SJSA1 (cell line): Measurements from ENCODE around the gene TMEM176A. TPM values are rescaled to one million over a fixed set of nuclear protein-coding genes. Genes with fewer than 3 reads are reported as not detected.

ENCODE experiments used
- DNase-seq, 2 experiments: peaks; one replicate each; pipeline ENCODE4 v3.0.0-alpha.2; 2015 to 2020; ENCODE audit warnings: low spot score in 2 of 2, low read depth in 1 of 2
- H3K27ac ChIP-seq: fragments of 250-450 bp; sonication (Bioruptor Pico); 2 replicates; pipeline ENCODE4 v1.5.1; 2020; ENCODE audit warnings: mild to moderate bottlenecking, moderate library complexity
- H3K27me3 ChIP-seq: fragments of 250-450 bp; sonication (Bioruptor Pico); replicated peaks from 2 replicates; pipeline ENCODE4 v1.5.1; 2020; ENCODE audit warnings: mild to moderate bottlenecking, moderate library complexity
- H3K36me3 ChIP-seq: fragments of 250-450 bp; sonication (Bioruptor Pico); 2 replicates; pipeline ENCODE4 v1.5.1; 2020; ENCODE audit warnings: mild to moderate bottlenecking
- H3K4me1 ChIP-seq: fragments of 250-450 bp; sonication (Bioruptor Pico); replicated peaks from 2 replicates; pipeline ENCODE4 v1.6.1; 2021; ENCODE audit warnings: mild to moderate bottlenecking
- H3K4me3 ChIP-seq: fragments of 250-450 bp; sonication (Bioruptor Pico); 2 replicates; pipeline ENCODE4 v1.5.1; 2020; ENCODE audit warnings: mild to moderate bottlenecking
- H3K9me3 ChIP-seq: fragments of 250-450 bp; sonication (Bioruptor Pico); replicated peaks from 2 replicates; pipeline ENCODE4 v1.5.1; 2020; ENCODE audit warnings: mild to moderate bottlenecking
- total RNA-seq: library from RNA; depleted of rRNA; stranded (reverse); fragments of >200 nt; shearing (Covaris generic); gene quantifications from 2 replicates; pipeline ENCODE4 v1.2.3, GENCODE V29; 2014

Gene TMEM176A
- total RNA-seq, 1 experiment from 2014 or later = not detected

DNA sequence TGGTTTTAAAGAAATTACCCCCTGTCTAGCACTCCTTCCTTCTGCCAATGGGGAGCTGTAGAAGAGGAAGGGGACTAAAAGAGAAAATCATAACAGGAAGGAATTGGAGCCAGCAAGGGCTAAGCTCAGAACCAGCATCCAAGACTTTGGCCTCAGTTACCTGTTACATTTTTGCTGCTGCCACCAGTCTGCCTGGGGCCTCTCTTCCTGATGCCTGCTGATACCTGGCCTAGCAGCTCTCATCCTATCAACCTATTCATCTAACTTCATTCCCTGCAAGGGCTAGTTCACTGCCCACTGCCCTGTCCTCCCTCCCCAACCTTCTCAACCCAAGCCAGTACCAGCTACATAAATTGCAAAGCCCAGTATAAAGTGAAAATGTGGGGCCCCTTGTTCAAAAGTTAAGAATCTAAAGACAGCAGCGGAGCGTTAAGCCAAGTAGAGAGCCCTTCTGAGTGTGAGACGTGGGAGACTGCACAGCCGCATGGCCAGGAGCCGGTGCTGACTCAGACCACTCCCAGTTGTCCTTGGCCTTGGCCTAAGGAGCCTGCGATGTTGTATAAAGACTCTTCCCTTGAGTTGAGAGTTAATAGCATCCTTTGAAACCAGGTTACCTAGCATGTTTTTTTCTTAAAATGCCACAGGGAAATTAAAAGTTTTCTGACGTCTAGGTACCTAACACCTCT is 38.5 kb downstream of the TMEM176A start:
- Histone ChIP-seq H3K9me3 (no peaks in the 10 kb centered on the region), H3K27me3 (peaks cover 13% of the 10 kb centered on the region; the same call in 1 of the 2 replicates), H3K36me3 (no peaks in the 10 kb centered on the region), H3K27ac (no peak overlapping the region), H3K4me1 (no peaks in the 10 kb centered on the region), H3K4me3 (no peak overlapping the region)
- peak in 1 of 2 experiments; percentile 3 for DNase-seq

DNA sequence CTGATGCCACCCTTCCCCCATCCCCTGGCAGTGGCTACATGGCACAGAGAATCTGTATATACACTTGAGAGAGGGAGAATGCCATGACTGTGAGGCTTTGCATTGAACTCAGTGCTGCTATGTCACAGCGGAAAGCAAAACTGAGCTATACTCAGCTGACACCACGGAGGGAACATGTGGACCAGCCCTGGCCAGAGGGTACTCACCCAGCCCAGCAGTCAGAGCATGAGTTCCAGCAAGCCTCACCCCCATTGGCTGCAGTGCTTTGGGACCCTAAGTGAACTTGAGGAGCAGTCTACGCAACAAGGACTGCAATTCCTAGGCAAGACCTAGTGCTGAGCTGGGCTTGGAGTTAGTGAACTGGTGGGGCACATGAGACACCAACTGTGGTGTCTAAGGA is 41.4 kb downstream of the TMEM176A start:
- H3K27me3 ChIP-seq = peaks cover 13% of the 10 kb centered on the region; the same call in 1 of the 2 replicates

GRCh38 chr7:150842716-150843115 is 42.1 kb downstream of the TMEM176A start:
- H3K9me3 ChIP-seq = no peaks in the 10 kb centered on the region
- peak in 1 of 2 experiments; percentile 16 for DNase-seq

More for the DNA sequence above, 41.4 kb downstream of the TMEM176A start:
- DNase-seq = peak in 1 of 2 experiments; percentile 19
- Histone ChIP-seq H3K4me3 (no peak overlapping the region), H3K36me3 (no peaks in the 10 kb centered on the region), H3K4me1 (no peaks in the 10 kb centered on the region), H3K9me3 (no peaks in the 10 kb centered on the region), H3K27ac (no peak overlapping the region)

DNA sequence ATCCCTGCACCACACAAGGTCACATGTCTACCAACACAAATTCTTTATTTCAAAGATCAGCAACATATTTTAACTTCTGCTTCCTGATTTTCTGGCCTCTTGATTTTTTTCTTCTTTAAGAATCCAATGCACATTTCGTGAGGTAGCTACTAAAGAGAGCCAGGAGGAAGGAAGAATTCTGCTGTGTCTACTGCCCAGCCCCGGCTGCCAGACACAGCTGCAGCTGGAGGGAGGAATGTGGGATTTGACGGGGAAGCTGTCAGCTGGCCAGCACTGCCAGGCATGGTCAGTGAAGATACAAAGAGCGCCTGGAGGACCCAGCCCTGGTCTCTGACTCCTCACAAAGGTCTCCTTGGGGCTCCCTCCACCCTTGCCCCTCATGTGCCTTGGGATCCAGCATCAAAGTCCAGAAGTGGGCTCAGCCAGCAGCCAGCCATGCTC is 44.9 kb downstream of the TMEM176A start:
- Histone ChIP-seq H3K4me3 (no peak overlapping the region), H3K27ac (no peak overlapping the region), H3K4me1 (no peaks in the 10 kb centered on the region), H3K36me3 (no peaks in the 10 kb centered on the region), H3K27me3 (peaks cover 13% of the 10 kb centered on the region), H3K9me3 (no peaks in the 10 kb centered on the region)
- DNase-seq = no peak

More at GRCh38 chr7:150842716-150843115, 42.1 kb downstream of the TMEM176A start:
- Histone ChIP-seq H3K27me3 (peaks cover 13% of the 10 kb centered on the region; the same call in 1 of the 2 replicates), H3K4me1 (no peaks in the 10 kb centered on the region), H3K4me3 (no peak overlapping the region), H3K27ac (no peak overlapping the region), H3K36me3 (no peaks in the 10 kb centered on the region)

- peaks cover 5% of the 10 kb centered on the region; the same call in 1 of the 2 replicates for H3K27me3 ChIP-seq
- H3K4me1 ChIP-seq = no peaks in the 10 kb centered on the region
- no peak overlapping the region for H3K4me3 ChIP-seq
- H3K27ac ChIP-seq = no peak overlapping the region
- DNase-seq = no peak
- no peaks in the 10 kb centered on the region for H3K9me3 ChIP-seq
- no peaks in the 10 kb centered on the region for H3K36me3 ChIP-seq
Measured at GRCh38 chr7:150846291-150847115, 45.9 kb downstream of the TMEM176A start.

DNA sequence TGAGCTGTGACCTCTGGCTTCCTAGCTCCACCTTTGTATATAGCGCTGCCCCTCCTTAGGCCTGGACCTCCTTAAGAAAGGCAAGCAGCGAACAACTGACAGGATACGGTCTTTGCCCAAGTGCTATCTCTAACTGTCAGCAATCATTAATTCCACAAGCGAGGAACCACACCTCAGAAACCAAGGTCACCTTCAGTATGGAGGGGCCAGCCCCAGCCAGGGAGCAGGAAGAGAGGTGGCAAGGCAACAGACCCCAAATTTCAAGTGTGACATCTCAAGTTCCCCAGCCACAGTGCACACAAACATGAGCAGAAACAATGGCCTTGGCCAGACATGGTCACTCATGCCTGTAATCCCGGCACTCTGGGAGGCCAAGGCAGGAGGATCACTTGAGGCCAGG is 47.0 kb downstream of the TMEM176A start:
- Histone ChIP-seq H3K27ac (no peak overlapping the region), H3K4me1 (no peaks in the 10 kb centered on the region), H3K4me3 (no peak overlapping the region), H3K27me3 (peaks cover 8% of the 10 kb centered on the region), H3K9me3 (no peaks in the 10 kb centered on the region), H3K36me3 (no peaks in the 10 kb centered on the region)
- DNase-seq = peak in 1 of 2 experiments; percentile 30

DNA sequence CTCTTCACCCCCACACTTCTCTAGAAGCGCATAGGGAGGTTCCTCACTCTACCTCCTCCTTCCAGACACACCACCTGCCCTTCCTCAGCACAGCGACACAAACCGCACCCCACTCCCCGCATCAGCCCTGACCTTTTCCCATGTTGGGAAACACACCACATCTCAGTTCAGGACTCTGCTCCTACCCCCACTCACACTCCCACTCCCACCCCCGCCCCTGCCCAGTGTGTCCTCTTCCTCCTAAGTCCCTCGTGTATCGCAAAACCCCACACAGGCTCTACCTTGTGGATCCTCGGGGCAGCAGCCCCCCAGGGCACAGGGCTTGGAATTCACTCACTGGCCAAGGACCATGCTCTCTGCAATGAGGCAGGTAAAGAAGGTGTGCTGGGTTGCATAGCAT is 47.5 kb downstream of the TMEM176A start:
- peak in 1 of 2 experiments; percentile 30 for DNase-seq

GRCh38 chr7:150848561-150849115 is 48.1 kb downstream of the TMEM176A start:
- Histone ChIP-seq H3K27me3 (peaks cover 14% of the 10 kb centered on the region), H3K36me3 (no peaks in the 10 kb centered on the region), H3K4me1 (no peaks in the 10 kb centered on the region), H3K4me3 (no peak overlapping the region), H3K27ac (no peak overlapping the region), H3K9me3 (no peaks in the 10 kb centered on the region)
- peak in 1 of 2 experiments; percentile 25 for DNase-seq

More for the DNA sequence above, 47.5 kb downstream of the TMEM176A start:
- Histone ChIP-seq H3K36me3 (no peaks in the 10 kb centered on the region), H3K27ac (no peak overlapping the region), H3K4me1 (no peaks in the 10 kb centered on the region), H3K27me3 (peaks cover 14% of the 10 kb centered on the region), H3K4me3 (no peak overlapping the region), H3K9me3 (no peaks in the 10 kb centered on the region)

GRCh38 chr7:150849204-150849775 is 48.7 kb downstream of the TMEM176A start:
- Histone ChIP-seq H3K27me3 (peaks cover 14% of the 10 kb centered on the region), H3K4me1 (no peaks in the 10 kb centered on the region), H3K27ac (no peak overlapping the region), H3K4me3 (no peak overlapping the region), H3K36me3 (no peaks in the 10 kb centered on the region), H3K9me3 (no peaks in the 10 kb centered on the region)
- peak in 1 of 2 experiments; percentile 27 for DNase-seq

DNA sequence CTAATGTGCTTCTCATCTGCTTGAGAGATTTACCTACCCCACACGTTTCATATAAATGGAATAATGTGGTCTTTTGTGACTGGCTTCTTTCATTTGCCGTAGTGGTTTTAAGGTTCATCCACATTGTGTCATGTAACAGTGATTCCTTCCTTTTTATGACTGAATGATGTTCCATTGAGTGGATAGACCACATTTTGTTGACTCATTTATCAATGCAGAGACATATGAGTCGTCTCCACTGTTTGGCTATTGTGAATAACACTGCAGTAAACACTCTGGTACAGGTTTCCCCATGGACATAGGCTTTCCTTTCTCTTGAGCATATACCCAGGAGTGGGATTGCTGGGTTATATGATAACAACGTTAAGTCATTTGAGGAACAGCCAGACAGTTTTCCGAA is 49.7 kb downstream of the TMEM176A start:
- Histone ChIP-seq H3K4me1 (no peaks in the 10 kb centered on the region), H3K36me3 (no peaks in the 10 kb centered on the region), H3K27me3 (peaks cover 14% of the 10 kb centered on the region), H3K4me3 (no peak overlapping the region), H3K9me3 (no peaks in the 10 kb centered on the region), H3K27ac (no peak overlapping the region)
- DNase-seq = no peak

- Histone ChIP-seq H3K4me1 (no peaks in the 10 kb centered on the region), H3K27ac (no peak overlapping the region), H3K36me3 (no peaks in the 10 kb centered on the region), H3K27me3 (peaks cover 19% of the 10 kb centered on the region), H3K4me3 (no peak overlapping the region), H3K9me3 (no peaks in the 10 kb centered on the region)
- DNase-seq = peak in 1 of 2 experiments; percentile 31
Measured at GRCh38 chr7:150851492-150852370, 51.2 kb downstream of the TMEM176A start.

GRCh38 chr7:150852371-150852905 is 51.9 kb downstream of the TMEM176A start, which contains the start of gene AOC1:
Gene AOC1, plus strand, starts transcription at chr7:150852517. Its CDS starts 3,954 bp downstream, at chr7:150856471.
- H3K27me3 ChIP-seq = peaks cover 19% of the 10 kb centered on the region
- no peaks in the 10 kb centered on the region for H3K36me3 ChIP-seq
- peak in 1 of 2 experiments; percentile 27 for DNase-seq
- no peak within 1 kb of the TSS for H3K4me3 ChIP-seq
- H3K9me3 ChIP-seq = no peaks in the 10 kb centered on the region
- no peaks in the 10 kb centered on the region for H3K4me1 ChIP-seq
- no peak within 1 kb of the TSS for H3K27ac ChIP-seq
